Measurements from ENCODE around the gene THBS3.
"Not testable (repeated sequence)": the region's sequence is repeated elsewhere in the genome, so short reads cannot be mapped to it uniquely, and the experiment has no call there.

Gene THBS3

DNA sequence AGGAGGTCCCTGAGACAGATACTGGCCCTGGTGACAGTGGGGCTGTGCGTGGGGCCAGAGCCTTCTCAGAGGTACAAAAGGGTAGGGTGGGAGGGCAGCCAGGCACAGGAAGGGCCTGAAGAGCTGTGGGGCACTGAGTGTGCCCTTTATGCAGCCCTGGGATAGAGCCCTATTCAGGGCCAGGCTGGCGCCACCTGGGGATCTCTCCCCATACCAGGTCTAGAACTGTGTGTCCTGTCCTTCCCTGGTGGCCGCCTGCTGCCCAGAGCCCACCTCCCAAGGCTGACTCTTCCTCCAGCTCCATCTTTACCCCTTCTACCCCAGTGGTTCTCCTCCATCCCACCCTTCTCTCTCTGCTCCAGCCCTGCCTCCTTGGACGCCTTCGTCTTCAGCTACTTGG lies 25.8 kb upstream of the THBS3 start:
- not testable (repeated sequence) for DNase-seq

DNA sequence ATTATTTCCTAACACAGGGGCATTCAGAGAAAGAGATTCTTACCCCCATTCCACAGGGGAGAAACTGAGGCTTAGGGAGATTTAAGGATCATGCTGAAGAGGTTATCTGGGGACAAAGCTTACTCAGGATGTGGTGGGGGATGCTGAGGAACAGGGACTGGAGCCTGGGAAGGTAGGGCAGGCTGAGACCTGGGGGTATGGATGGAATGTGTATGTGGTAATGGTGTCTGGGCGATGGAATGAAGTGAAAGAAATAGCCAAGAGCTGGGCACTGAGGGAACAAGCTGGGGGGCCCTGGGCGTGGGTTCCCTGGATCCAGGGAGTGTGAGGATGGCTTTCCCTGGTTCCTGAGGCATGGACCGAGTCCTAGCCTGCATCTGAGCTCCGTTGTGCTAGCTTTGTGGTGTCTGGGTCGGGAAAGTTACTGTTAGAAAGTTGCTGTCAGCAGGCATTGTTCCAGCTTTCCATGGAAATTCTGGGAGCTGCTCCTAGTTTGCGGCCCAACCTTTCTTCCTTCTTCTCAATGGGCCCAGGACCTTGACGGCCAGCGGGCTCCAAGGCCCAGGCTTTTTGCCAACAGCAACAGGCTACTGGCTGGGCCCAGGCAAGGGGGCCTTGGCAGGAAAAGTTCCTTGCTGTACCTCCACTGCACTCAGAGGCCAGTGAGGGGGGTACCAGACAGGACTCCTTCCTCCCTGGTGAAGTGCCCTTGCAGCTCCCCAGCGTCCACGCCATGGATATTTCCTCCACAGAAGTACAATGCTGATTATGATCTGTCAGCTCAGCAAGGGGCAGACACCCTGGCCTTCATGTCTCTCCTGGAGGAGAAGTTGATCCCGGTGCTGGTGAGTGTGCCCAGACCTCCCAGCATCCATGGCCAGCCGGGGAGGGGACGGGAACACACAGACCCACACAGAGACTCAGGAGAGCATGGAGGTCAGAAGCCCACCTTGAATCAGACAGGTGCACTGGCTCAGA lies 24.6 kb upstream of the THBS3 start:
- not testable (repeated sequence) for DNase-seq

DNA sequence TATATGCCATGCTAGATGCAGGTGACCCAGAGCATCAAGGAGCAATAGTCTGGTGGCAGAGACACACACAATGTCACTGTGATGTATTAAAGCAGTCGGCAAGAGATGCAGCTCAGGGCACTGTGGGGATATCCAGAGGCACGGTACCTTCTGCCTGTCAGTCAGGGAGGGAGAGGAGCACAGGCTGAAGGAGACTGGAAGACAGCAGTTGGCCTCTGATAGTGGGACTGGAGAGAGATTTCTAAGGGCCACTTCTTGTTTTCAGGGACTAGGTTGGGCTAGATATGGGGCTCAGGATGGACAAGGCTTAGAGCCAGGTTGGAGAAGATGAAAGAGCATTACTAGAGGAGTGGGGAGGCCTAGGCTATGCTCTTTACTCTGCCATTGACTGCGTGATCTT lies 23.6 kb upstream of the THBS3 start:
- DNase-seq, result not testable (repeated sequence)

DNA sequence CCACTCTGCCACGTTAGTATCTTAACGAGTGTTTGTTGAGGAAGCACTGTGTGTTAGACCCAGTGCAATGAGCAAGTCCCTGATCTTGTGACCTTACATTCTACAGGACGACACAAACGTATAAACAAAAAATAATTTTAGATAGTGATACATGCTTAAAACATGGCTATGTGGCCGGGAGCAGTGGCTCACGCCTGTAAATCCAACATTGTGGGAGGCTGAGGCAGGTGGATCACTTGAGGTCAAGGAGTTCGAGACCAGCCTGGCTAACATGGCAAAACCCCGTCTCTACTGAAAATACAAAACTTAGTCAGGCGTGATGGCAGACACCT lies 20.4 kb upstream of the THBS3 start:
- no peak for DNase-seq

DNA sequence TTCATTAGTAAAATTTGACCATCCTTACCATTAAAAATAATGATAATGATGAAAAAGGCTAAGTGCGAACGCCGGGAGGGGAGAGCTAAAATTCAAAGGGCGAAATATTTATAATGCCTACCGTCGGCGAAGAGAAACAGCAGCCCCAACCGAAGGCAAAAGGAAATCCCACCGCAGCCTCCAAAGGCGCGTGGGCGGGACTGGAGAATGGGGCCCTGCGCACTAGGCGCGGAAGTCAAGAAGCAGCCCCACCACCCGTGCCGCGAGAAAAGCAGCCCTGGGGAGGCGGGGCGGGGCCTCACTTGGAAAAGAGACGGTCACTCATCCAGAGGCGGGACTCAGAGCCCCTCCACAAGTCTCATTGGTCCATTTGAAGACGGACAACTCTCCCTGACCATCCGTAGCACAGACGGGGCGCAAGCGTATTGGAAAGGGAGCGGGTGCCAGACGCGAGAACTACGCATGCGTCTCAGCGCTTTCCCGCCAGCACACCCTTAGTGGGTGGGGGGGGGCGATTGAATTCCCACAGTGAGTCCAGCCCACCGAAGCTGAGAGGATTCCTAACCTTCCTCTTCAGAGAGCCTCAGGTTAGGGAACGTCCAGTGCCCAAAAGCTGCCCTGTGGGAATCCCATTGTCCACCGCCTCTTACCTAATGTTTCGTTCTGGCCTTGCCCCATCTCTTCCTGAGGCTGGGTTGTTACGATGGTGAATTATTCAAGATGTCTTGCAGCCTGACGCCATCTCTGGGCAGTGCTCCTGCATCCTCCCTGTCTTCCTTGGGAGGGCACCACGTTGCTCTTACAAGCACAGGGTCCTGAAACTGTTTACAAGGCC lies 19.8 kb upstream of the THBS3 start:
- peak; percentile 100 for DNase-seq

DNA sequence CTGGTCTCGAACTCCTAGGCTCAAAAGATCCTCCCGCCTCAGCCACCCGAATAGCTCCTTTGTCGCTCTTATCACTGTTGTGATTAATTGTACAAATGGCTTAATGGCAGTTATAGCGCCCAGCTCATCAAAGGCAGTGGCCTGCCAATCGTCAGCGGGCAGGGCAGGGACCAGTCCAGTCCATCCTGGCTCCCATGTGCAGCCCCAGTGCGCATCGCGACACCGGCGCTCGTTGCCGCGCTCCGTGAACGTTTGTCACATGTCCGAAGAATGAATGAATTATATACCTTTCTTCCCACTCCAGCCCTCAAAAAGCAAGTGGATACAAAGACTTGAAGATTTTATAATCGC lies 19.2 kb upstream of the THBS3 start:
- DNase-seq, result peak; percentile 73

DNA sequence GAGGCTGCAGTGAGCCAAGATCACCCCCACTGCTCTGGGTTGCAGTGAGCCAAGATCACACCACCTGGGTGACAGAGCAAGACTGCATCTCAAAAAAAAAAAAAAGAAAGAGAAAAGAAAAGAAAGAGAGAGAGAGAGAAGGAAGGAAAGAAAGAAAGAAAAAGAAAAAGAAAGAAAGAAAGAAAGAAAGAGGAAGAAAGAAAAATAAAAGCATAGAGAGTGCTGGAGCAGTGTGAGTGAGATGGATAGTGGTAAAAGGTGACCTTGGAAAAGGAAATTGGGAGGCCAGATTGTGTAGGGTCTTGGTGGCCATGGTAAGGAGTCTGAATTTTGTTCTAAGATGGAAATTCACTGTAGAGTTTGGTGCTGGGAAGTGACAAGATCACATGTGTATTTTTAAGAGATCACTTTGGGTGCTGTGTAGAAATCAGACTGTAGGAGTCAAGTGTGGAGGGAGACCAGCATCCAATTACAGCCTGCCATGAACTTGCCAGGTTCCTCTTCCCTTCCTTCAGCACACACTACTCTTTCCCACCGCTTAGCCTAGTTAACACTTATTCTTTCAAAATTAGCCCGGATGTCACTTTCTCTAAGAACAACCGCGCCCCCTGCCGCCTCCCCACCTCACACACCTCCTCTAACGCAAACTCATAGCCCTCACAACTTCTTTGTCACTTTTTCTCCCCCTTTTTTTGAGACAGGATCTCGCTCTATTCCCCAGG lies 18.7 kb upstream of the THBS3 start:
- DNase-seq, result peak; percentile 85

DNA sequence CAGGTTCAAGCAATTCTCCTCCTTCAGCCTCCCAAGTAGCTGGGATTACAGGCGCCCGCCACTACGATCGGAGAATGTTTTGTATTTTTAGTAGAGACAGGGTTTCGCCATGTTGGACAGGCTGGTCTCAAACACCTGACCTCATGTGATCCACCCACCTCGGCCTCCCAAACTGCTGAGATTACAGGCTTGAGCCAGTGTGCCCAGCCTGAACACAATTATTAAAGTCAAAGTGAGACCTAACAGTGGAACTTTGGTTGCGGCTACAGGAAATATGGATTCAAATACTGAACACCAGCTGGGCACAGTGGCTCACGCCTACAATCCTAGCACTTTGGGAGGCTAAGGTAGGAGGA lies 17.7 kb upstream of the THBS3 start:
- not testable (repeated sequence) for DNase-seq

DNA sequence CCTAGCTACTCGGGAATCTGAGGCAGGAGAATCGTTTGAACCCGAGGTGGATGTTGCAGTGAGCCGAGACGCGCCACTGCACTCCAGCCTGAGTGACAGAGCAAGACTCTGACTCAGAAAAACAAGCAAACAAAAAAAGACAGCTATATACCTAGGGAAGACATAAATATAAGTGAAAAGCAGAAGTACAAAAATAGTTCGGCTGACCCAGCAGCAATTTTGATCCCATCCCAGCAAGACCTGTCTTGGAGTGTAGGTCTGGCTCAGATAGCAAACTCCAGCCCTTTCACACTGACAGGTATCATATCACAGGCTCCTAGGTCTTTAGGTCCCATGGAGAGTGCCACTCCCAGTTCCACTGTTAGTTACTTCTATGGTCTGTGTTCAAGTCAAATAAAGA lies 15.3 kb upstream of the THBS3 start:
- DNase-seq, result no peak

DNA sequence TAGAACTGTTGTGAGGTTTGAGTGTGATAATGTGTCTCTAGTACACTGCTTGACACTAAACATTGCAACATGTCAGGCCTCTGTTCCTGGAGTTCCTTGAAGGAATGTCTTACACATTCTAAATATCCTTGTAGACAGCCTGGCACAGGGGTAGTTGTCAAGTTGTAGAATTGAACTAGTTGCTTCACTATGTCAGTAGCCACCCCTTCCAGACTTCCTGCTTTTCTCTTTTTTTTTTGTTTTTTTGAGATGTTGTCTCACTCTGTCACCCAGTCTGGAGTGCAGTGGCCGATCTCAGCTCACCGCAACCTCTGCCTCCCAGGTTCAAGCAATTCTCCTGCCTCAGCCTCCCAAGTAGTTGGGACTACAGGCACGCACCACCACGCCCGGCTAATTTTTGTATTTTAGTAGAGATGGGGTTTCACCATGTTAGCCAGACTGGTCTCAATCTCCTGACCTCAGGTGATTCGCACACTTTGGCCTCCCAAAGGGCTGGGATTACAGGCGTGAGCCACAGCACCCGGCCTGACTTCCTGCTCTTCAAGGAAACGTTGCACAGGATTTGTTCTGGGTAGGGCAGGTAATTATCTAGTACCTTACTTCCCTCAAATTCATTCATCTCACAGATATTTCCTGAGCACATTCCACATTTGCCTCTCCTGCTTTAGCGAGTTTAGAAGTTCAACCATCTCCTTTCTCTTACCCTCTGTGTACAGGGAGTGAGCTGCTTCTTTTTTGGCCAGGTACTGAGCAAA lies 12.7 kb upstream of the THBS3 start:
- not testable (repeated sequence) for DNase-seq

DNA sequence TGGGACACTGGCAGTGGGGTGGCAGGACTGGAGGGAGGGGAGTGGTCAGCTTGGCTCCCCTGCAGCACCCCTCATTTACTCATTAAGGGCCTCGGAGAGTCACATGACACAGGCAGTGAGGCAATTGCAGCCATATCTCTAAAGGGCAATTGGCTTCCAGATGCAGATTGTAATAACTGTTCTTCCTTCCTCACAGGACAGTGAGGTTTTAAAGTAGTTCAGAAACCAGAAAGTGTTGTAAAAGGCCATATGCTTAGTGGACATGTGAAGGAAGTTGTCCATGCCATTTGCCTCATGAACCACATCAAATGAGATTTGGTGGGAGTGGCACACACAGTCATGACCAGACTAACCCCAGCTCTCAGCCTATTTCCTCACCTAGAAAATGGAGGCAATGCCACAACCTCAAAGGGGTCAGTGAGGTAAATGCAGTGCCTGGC lies 11.9 kb upstream of the THBS3 start:
- no peak for DNase-seq

DNA sequence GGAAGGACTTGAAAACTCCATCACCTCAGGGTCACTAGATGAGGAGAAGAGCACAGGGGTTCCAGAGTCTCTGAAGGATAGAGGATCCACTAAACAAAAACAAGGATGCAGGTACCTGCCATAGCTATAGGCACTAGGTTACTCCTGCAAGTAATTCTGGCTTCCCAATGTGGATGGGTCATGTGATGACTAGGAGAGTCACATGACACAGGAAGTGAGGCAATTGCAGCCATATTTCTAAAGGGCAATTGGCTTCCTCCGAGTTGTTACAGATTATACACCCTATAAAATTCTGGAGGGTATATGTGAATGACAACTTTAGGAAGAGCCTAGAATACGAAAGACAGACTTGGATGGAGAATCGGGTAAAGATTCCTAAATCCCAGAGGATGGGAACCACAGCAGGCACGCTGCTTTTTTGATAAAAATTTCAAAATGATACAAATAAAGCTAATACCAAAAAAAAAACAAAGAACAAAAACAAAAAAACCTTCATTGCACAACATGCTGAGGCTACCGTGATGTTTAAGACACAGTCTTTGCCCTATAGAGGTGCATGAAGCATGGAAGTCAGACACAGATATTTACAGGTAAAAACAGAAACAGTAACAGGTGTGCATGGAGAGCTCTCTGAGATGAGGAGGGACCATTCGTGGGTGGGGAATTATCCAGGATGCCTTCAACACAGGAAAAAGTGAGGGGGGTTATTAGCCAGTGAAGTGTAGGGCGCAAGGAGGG lies 11.3 kb upstream of the THBS3 start:
- peak; percentile 38 for DNase-seq

DNA sequence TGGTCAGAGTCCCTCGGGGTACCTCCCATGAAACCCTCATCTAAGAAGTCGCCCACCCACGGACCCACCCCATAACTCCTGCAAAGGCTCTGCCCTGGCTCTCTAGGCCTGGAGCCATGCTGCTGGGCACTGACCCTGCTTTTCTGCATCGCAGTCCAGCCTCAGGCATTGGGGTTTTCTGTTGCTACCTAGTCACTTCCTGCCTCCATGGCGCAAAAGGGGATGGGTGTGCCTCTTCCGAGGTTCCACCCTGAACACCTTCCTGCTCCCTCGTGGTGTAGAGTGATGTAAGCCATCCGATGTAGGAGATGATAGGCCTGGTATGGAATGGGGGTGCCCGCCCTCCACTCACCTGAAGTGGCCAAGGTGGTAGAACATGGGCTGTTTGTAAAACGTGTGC lies 7.0 kb upstream of the THBS3 start:
- DNase-seq, result not testable (repeated sequence)

DNA sequence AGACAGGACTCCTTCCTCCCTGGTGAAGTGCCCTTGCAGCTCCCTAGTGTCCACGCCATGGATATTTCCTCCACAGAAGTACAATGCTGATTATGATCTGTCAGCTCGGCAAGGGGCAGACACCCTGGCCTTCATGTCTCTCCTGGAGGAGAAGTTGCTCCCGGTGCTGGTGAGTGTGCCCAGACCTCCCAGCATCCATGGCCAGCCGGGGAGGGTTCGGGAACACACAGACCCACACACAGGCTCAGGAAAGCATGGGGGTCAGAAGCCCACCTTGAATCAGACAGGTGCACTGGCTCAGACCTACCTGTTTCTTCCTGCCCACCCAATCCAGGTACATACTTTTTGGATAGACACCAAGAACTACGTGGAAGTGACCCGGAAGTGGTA lies 4.3 kb upstream of the THBS3 start:
- not testable (repeated sequence) for DNase-seq

DNA sequence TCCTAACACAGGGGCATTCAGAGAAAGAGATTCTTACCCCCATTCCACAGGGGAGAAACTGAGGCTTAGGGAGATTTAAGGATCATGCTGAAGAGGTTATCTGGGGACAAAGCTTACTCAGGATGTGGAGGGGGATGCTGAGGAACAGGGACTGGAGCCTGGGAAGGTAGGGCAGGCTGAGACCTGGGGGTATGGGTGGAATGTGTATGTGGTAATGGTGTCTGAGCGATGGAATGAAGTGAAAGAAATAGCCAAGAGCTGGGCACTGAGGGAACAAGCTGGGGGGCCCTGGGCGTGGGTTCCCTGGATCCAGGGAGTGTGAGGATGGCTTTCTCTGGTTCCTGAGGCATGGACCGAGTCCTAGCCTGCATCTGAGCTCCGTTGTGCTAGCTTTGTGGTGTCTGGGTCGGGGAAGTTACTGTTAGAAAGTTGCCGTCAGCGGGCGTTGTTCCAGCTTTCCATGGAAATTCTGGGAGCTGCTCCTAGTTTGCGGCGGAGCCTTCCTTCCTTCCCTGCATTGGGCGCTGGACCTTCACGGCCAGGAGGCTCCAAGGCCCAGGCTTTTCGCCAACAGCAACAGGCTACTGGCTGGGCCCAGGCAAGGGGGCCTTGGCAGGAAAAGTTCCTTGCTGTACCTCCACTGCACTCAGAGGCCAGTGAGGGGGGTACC lies 3.8 kb upstream of the THBS3 start:
- DNase-seq, result not testable (repeated sequence)

DNA sequence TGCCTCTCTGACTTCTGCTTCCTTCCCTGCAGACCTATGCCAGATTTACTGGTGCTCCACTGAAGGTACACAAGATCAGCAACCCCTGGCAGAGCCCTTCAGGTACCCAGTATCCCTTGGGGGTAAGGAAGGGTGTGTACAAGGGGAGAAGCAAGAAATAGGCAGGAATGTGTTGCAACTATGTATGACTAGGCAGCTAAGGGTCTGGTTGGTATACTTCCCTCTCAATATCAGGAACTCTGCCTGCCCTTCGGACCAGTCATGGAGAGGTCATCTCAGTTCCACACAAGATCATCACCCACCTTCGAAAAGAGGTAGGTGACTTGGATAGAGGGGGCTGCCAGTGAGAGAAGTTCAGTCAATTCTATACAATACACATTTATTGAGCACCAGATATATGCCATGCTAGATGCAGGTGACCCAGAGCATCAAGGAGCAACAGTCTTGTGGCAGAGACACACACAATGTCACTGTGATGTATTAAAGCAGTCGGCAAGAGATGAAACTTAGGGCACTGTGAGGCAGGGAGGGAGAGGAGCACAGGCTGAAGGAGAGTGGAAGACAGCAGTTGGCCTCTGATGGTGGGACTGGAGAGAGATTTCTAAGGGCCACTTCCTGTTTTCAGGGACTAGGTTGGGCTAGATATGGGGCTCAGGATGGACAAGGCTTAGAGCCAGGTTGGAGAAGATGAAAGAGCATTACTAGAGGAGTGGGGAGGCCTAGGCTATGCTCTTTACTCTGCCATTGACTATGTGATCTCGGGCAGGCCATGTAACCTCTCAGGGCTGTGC lies 2.8 kb upstream of the THBS3 start:
- DNase-seq, result no peak

DNA sequence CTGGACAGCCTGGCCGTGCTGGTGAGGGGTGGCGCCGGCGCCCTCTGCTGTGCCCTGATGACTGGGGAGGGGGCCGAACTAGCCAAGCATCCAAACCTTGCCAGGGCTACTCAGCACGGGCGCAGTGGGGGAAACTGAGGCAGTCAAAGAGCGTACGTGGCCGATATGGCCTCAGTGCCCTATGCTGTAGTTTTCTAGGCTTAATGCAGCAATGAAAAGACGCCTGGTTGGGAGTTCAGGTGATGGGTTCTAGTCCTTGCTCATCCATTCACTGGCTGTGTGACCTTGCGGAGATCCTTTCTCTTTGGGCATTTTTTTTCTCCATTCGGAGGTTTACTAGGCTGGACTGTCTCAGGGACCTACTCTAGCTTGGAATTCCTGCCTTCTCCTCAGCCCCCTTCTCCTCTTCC lies 1.6 kb upstream of the THBS3 start:
- no peak for DNase-seq

DNA sequence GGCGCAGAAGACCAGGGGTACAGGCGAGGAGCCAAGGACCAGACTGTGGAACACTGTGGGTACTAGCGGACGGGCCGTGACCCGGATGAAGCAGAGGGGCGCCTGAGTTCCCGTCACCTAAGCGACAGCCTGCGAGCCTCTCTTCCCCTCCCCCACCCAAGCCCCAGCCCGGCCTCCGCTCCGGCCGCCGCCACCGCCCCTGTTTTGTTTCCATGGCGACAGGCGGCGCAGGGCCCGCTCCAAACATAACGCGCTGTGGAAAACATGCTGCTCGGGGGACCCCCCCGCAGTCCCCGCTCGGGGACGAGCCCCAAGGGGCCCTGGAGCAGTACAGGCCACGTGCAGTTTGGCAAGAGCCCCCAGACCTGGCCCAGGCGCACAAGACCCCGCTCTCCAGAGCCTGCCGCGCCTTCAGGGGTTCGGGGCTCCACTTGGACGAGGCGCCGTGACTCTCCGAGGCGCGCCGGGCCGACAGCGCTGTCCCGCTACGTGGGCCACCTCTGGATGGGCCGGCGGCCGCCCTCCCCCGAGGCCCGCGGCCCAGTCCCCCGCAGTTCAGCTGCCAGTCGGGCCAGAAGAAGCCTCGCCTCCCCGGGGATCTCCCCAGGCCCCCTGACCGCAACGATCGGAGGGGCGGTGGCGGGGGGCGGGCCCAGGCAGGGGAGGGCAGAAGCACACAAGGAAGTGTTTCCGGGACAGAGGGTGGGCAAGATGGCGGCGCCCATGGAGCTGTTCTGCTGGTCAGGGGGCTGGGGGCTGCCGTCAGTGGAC lies 1.0 kb upstream of the THBS3 start, which contains the start of gene MTX1:
Gene MTX1 (plus strand): TSS at position 155 of the 771 bp plus-strand sequence. CDS start 110 bp downstream, at position 265.
- DNase-seq, result peak; percentile 89
